Panc1 (cell line): ENCODE data around the gene APBB2. TPM values are rescaled to one million over a fixed set of nuclear protein-coding genes. Genes with fewer than 3 reads are reported as not detected.

Experiments used
- ATAC-seq: fragments of 200-7000 bp; cut with Tn5 transposase; 2 replicates; pipeline ENCODE4 v1.9.1; 2020; ENCODE audit warnings: mild to moderate bottlenecking, moderate library complexity
- BruUV-seq: library from RNA; stranded (reverse); fragments of 400-500 nt; replicated peaks from 2 replicates; lab custom pipeline; 2021; lab: Mats Ljungman, UMichigan
- CTCF ChIA-PET: fragments of 300-600 bp; sonication (Branson Sonifier 250); formaldehyde crosslinking; loops from one replicate; lab custom pipeline; 2022; ENCODE audit warnings: antibody characterized with exemption; lab: Charles Lee
- POLR2A ChIA-PET: fragments of 300-600 bp; sonication (Branson Sonifier 250); formaldehyde crosslinking; loops from one replicate; lab custom pipeline; 2022; ENCODE audit warnings: antibody characterized with exemption; lab: Charles Lee
- DNase-seq: peaks from one replicate; pipeline ENCODE4 v3.0.0-alpha.2; 2010; ENCODE audit warnings: low read depth, low spot score
- H3K27ac ChIP-seq: 2 replicates; pipeline ENCODE4 v1.5.1; 2011; ENCODE audit warnings: mild to moderate bottlenecking, low read length, inconsistent platforms
- H3K27me3 ChIP-seq: fragments of 200-500 bp; sonication (Bioruptor generic); 2 replicates; pipeline ENCODE4 v1.6.0; 2014; ENCODE audit warnings: low read length, inconsistent platforms; ENCODE audit not compliant: control insufficient read depth, insufficient read depth
- H3K36me3 ChIP-seq: fragments of 200-500 bp; sonication (Bioruptor generic); 2 replicates; pipeline ENCODE4 v1.5.1; 2014; ENCODE audit warnings: inconsistent platforms, mild to moderate bottlenecking, low read length, moderate library complexity; ENCODE audit not compliant: control insufficient read depth, insufficient read depth
- H3K4me1 ChIP-seq: 2 replicates; pipeline ENCODE4 v1.5.1; 2011; ENCODE audit warnings: inconsistent platforms, mild to moderate bottlenecking, low read length, moderate library complexity; ENCODE audit not compliant: control insufficient read depth, insufficient read depth
- H3K4me3 ChIP-seq, 2 experiments: 2 replicates each; pipeline ENCODE4 v1.5.1; 2011 to 2012; ENCODE audit warnings: low read depth in 2 of 2, low read length in 2 of 2, mild to moderate bottlenecking in 2 of 2, inconsistent platforms in 1 of 2, moderate library complexity in 1 of 2
- H3K9me3 ChIP-seq: fragments of 200-500 bp; sonication (Bioruptor generic); 2 replicates; pipeline ENCODE4 v1.5.1; 2014; ENCODE audit warnings: low read depth, mild to moderate bottlenecking, inconsistent platforms, low read length, moderate library complexity; ENCODE audit not compliant: control insufficient read depth, insufficient read depth
- CTCF ChIP-seq: fragments of 450-650 bp; IDR thresholded peaks from 2 replicates; pipeline ENCODE4 v1.5.1; 2017; ENCODE audit warnings: mild to moderate bottlenecking
- POLR2AphosphoS5 ChIP-seq: IDR thresholded peaks from 2 replicates; pipeline ENCODE4 v1.6.1; 2012; ENCODE audit warnings: mild to moderate bottlenecking, low read depth, low read length, moderate library complexity
- REST ChIP-seq, 2 experiments: IDR thresholded peaks; 2 replicates each; pipeline ENCODE4 v1.6.1; 2011 to 2012; ENCODE audit warnings: low read depth in 2 of 2, control low read depth in 1 of 2, low read length in 1 of 2, mild to moderate bottlenecking in 1 of 2, moderate library complexity in 1 of 2; ENCODE audit not compliant: insufficient read depth in 1 of 2
- SIN3A ChIP-seq: IDR thresholded peaks from 2 replicates; pipeline ENCODE4 v1.6.1; 2012; ENCODE audit warnings: low read depth, mild to moderate bottlenecking, low read length, moderate library complexity, borderline replicate concordance; ENCODE audit not compliant: insufficient read depth
- TCF7L2 ChIP-seq: IDR thresholded peaks from 2 replicates; pipeline ENCODE4 v1.6.1; 2011; ENCODE audit warnings: mild to moderate bottlenecking, low read depth, low read length, inconsistent platforms
- in situ Hi-C: cut with HindIII; loops from 2 replicates; pipeline ENCODE4 v1.10.0; 2016; ENCODE audit warnings: low sequenced_read_pairs, low pct_unique_long_range_greater_than_20kb
- intact Hi-C: fragments of 100-400 bp; cut with micrococcal nuclease; formaldehyde crosslinking; loops from one replicate; pipeline ENCODE4 v1.10.0; 2022; ENCODE audit not compliant: unreplicated experiment
- total RNA-seq: library from RNA; stranded (reverse); gene quantifications from one replicate; pipeline ENCODE4 v1.2.1, GENCODE V29; 2021; ENCODE audit not compliant: unreplicated experiment

APBB2 gene
- total RNA-seq, 1 experiment from 2014 or later = 27.1 TPM

- DNase-seq = no peak
- ChIA-PET POLR2A (no interaction called here), CTCF (no interaction called here)
- Histone ChIP-seq H3K27me3 (no peaks in the 10 kb centered on the region), H3K4me1 (no peaks in the 10 kb centered on the region; the same call in 1 of the 2 replicates), H3K36me3 (no peaks in the 10 kb centered on the region), H3K4me3 (no peak overlapping the region), H3K27ac (no peak overlapping the region), H3K9me3 (no peaks in the 10 kb centered on the region)
- TF ChIP-seq SIN3A = no peak
- intact Hi-C loops = no loop called here
- ATAC-seq = no peak
- BruUV-seq = no TSS peak
- in situ Hi-C loops = no loop called here
Measured at GRCh38 chr4:40971338-40971737, 243.0 kb downstream of the APBB2 start.

- intact Hi-C loops = no loop called here
- ATAC-seq (no peak), DNase-seq (no peak)
- in situ Hi-C loops = no loop called here
- TF ChIP-seq CTCF (no peak), SIN3A (no peak), POLR2AphosphoS5 (no peak), REST (IDR thresholded peaks at IDR 0.05; ENCODE audit: insufficient read depth in 1 of 2, low read depth in 2 of 2, low read length in 1 of 2) (no peak), TCF7L2 (no peak)
- POLR2A ChIA-PET = no interaction called here
- Histone ChIP-seq H3K4me1 (no peaks in the 10 kb centered on the region), H3K27me3 (no peaks in the 10 kb centered on the region), H3K4me3 (no peak overlapping the region), H3K36me3 (no peaks in the 10 kb centered on the region), H3K27ac (no peak overlapping the region), H3K9me3 (no peaks in the 10 kb centered on the region)
- no TSS peak for BruUV-seq
- CTCF ChIA-PET = no interaction called here
Measured at GRCh38 chr4:40969501-40969900, 244.8 kb downstream of the APBB2 start.

- in situ Hi-C loops = no loop called here
- no peak for ATAC-seq
- no TSS peak for BruUV-seq
Measured at GRCh38 chr4:40967550-40967949, 246.8 kb downstream of the APBB2 start.

More at GRCh38 chr4:40967550-40967949, 246.8 kb downstream of the APBB2 start:
- Histone ChIP-seq H3K4me1 (no peaks in the 10 kb centered on the region), H3K9me3 (no peaks in the 10 kb centered on the region), H3K27ac (no peak overlapping the region), H3K4me3 (no peak overlapping the region), H3K27me3 (no peaks in the 10 kb centered on the region), H3K36me3 (no peaks in the 10 kb centered on the region)
- POLR2A ChIA-PET = no interaction called here
- intact Hi-C loops = no loop called here
- CTCF ChIA-PET = no interaction called here
- TF ChIP-seq POLR2AphosphoS5 (no peak), REST (IDR thresholded peaks at IDR 0.05; ENCODE audit: insufficient read depth in 1 of 2, low read depth in 2 of 2, low read length in 1 of 2) (no peak), TCF7L2 (no peak), CTCF (no peak), SIN3A (no peak)
- no peak for DNase-seq
